Fibroblast of peridontal ligament (primary cell): Measurements from ENCODE around the gene KIF26B.
"Not testable (repeated sequence)": the region's sequence is repeated elsewhere in the genome, so short reads cannot be mapped to it uniquely, and the experiment has no call there.

Experiments used
- DNase-seq: peaks from one replicate; pipeline ENCODE4 v3.0.0-alpha.2; 2010; ENCODE audit errors: extremely low read depth

KIF26B gene

DNA sequence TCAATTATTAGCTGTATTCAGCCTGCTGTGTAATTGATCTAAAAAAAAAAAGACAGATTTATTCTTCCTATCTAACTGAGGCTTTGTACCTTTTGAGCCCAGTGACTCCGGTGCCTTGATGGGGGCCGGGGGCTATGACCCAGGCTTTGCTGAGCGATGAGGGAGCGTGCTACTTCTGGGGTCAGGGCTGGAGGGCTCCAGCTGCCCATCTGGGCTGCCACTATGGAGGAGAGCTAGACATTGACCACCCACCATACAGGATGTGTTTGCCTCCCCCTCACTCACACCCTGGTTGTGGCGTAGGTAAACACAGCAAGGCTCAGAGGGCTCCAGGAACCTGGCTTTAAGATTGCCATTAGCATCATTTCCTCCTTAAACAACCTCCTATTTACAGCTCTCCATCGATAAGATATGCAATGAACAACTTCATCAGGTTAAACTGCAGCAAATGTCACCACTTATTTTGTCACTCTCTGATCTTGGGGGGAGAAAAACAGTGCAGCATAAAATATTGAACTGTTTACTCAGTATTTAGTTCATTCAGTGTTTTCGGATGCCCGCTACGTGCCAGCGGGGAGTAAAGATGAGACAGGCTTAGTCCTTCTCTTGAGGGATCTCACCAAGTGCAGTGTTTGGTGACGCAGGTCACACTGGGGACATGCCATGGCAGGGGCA, 231.6 kb downstream of the KIF26B start:
- DNase-seq = no peak

DNA sequence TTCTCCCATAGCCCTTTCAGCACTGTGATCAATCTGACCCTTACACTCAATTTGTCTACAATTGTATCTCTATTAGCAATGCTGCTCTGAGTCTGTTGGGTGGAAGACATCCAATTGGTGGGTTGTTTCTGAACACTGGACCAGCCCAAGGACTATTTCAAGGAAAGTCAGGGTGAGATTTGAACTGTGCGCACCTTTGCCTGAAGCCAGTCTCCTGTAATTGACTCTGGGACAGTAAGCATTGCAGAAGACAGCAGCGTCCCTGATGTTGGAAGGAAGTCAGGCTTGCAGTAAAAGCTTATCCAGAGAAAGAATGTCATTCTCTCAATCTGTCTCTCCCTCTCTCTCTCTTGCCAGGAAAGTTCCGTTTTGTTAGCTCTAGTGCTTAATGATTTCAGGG, 233.9 kb downstream of the KIF26B start:
- no peak for DNase-seq

DNA sequence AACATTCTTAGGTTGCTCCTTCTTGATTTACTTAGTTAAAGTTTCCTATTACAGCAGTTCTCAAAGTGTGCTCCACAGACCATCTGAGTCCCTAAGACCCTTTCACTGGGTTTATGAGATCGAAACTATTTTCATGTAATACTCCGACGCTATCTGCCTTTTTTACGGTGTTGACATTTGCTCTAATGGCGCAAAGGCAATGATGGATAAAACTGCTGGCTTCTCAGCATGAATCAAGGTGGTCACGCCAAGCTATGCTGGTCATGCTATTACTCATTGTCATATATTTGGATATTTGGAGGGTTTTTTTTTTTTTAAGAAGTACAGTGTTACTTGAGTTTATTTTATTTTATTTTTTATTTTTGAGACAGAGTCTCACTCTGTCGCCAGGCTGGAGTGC, 235.1 kb downstream of the KIF26B start:
- DNase-seq = no peak

DNA sequence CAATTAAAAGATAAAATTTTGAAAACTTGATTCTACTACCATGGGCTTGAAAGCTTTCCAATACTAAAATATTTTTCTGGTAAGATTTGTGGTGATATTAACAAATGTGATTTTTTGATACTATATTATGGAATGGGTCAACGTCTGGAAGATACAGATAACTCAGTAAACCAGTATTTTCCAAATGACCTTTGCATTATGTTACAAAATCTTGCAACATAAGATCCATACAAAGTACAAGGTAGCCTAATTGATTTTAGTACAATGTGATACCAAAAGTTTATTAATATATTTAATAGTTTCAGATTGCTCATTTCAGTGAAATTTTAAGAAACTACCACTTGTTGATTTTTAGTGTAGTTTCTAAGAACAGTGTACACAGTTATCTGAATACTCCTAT, 236.2 kb downstream of the KIF26B start:
- no peak for DNase-seq

DNA sequence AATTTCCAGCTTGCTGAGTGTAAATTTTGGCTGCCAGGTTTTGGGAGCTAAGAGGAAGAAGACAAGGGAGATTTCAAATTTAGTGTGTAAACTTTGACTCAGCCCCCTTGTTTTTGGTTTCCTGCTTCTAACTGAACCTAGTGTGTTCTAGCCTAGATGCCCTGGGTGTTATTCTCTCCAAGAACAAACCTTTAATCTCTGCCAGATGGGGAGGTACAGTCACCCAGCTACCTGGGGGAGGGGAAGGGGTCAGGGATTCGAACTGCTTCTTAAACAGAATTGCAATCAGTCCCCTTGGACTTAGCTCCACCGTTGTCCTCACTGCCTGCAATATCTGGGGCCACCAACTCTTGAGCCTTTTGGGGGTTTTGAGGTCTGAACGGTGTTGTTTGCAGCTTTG, 238.9 kb downstream of the KIF26B start:
- no peak for DNase-seq

DNA sequence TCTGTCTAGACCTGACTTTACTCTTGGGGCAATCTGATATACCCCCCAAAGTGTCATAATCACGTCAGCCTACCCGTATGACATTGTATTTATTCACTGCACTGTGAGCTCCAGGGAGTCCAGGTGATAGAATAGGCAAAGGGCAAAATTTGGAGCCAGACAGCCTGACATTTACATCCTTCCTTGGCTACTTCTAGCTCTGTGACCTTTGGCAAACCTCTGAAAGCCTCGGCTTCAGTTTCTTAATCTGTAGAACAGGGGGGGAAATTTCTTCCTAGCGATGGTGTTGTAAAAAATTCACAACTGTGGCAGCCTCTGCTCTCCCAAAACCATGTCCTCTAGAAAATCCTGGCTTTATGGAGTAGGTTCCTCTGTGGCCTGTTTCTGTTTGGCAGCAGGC, 240.9 kb downstream of the KIF26B start:
- no peak for DNase-seq

DNA sequence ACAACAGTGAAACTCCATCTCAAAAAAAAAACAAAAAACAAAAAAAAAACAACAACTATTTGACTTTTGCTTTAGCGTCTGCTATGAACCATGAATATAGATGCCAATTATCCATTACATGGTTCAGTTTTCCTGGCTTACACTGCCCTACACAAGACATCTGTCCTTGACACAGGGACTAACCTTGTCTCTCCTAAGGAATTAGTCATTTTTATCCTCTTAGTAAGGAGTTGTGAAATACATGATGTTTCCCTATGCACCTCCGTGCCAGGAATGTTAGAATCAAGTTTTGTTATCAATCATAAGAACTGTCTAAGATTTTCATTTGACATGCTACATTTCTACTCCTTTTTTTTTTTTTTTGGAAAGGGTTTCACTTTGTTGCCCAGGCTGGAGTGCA, 241.8 kb downstream of the KIF26B start:
- no peak for DNase-seq

DNA sequence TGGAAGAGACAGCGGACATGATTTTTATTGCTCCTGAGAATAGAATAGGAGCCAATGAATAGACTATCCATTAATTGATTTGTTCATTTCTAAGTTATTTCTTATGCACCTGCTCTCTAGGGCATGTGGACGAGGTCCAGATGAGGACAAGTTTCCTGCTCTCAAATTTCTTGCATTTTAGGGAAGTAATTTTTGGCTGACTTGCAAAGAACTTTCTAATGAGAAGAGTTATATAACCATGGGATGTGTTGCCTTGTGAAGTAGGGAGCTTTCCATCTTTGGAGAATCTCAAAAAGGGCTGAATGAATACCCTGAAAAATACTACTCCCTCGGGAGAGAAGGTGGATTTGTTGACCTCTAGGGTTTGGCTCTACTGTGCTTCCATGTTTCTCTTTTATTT, 243.0 kb downstream of the KIF26B start:
- no peak for DNase-seq

DNA sequence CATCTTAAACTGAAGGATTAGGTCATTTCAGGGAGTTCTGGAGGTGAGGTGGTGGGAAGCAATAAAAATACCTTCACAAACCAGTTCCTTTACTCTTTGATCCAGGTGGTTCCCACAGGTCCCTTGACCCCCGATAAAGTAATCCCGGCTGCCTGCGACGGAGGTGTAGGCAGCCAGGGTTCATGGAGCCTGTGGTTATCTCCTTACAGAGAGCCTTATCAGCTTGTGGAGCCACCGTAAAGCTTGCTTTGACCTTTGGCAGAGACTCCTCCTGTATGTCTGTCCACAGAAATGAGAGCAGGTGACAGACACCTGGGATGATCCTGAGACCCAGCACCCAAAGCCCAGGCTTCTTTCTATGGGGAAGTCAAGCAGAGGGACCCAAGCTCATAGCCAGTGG, 243.4 kb downstream of the KIF26B start:
- DNase-seq = no peak

DNA sequence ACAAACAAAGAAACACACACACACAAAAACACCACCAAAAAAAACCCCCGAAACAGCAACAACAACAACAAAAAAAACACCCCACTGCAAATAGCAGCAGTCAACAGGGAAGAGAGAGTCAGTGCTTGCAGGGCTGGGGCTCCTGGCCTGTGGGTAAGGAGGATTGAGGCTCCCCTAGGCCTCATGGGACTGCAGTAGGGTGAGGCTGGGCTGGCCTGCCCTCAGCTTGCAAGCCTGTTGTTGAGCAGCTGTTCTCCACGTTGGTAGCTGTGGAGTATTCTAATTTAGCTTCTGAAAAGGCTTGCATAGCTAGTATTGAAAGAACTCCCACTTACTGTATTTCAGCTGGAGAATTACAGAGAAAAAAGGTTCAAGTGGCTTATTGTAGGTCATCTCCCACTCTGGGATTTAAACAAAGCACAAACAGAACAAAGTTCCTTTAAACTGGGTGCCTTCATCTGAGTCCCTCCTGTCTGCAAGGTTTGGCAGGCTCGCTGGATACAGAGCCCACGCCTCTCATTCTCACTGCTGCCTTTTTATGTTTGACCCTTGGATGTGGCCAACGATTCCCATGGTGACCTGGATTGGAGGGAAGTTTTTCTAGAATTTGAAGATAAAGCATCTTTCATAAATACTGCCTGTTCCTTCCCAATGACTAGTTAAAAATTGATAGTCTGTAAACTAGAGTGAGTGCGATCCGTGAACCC, 247.2 kb downstream of the KIF26B start:
- no peak for DNase-seq

DNA sequence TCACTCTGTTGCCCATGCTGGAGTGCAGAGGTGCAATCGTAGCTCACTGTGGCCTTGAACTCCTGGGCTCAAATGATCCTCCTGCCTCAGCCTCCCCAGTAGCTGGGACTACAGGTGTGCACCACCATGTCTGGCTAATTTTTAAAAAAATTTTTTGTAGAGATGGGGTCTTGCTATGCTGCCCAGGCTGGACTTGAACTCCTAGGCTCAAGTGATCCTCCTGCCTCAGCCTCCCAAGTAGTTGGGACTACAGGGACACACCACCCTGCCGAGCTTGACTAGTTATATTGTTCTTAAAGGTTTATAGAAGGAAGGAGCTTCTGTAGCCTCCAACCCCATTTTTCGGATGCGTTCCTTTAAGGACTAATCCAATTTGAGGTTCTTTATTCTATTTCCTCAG, 248.2 kb downstream of the KIF26B start:
- DNase-seq = not testable (repeated sequence)

DNA sequence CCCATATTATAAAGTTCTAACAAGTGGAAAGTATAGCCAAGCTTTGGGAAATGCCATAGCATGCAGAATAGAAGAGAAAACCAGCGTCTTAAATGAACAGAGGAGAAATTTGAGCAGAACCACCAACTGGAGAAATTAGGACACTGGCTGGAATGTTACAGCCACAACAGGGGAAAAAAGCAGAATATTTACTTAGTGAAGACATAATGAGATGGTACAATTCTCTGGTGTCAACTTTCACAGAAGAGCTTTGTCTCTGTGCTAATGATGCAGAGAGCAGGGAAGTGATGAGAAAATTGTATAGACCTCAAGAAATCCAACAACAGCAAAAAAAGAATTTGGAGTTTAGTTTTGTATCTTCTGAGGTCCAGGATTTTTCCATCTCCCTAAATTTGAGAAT, 249.7 kb downstream of the KIF26B start:
- no peak for DNase-seq

DNA sequence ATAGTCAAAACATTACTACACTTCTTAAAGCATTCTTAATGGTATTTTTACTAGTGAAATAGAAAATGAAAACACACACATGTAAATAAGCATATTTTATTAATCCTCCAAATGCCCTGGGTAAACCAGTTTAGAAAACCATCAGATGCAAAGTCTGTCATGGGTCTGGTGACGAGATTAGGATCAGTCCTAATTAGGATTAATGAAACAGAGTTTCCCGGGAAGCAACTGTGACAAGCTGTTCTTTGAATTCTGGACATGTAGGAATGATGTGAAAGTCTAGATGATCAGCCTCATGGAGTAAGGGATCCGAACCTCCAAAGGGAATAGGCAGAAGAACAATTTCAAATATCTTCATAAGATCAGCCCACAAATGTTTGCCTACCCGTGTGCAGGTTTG, 250.2 kb downstream of the KIF26B start:
- no peak for DNase-seq

DNA sequence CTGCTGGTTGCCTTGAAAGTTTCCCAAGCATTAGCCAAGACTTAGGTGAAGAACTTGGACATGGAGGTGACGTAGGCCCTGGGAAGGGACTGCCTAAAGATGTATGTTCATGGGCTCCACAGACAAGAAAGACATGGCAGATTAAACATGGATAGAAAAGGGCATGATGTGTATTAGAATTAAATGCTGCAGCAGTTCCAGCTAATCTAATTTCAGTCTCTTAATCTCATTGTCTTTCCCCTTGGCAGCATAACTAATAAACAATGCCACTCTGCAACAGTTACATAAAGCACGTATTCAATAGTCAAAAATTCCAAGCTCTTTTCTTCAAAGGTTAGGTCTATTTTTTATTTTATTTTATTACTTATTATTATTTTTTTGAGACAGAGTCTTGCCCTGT, 251.6 kb downstream of the KIF26B start:
- DNase-seq = no peak

DNA sequence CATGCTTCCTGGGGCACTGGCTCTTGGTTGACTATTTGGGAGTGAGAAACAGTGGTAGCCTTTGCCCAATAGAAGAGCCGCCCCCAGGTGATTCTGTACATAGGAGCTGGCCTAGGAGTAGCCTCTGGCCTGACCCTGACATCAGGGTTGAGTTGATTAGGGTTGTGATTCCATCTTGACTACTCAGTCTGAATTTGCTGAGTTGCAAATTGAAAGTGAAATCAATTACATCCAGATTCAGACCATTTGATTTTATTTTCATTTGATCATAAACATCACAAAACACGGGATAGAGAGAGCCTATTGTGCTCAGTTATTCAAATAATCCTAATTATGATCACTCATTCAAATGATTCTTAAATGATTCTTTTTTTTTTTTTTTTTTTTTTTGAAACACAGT, 253.2 kb downstream of the KIF26B start:
- no peak for DNase-seq

DNA sequence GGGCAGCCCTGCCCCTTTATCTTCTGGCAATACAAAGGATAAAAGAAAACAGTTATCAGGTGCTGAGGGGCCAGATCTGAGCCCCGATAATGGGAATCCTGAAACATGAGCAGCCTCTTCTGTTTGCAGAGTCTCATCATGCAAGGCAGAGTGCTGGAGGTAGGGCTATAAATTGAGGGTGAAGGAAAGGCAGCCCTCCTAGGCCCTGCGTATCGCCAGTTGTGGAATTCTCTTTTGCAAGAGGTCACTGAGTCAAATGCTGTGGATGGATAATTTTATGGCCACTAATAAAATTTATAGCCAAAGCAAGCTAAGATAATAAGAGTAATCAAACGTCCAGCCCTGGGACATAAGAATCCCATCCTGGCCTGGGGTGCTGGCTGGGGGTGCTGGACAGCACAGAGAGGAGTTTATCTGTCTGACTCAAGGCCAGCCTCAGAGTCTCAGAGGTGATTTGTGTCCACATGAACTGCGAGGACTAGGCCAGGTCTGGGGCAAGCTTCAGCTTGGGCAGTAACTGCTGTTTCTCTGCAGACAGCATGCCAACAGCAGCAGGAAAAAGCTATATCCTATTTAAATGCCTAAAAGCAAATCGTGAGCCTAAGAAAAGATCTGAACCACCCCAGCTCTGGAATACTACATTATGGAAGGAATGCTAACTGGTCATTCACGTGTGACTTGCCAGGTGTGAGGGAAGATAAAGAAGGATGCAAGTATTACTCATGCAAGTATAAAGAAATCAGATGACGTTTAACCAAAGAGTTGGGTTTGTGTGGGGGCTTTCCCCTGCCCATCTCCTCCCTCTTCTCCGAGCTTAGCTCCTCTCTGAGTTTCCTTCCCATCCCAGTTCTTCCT, 254.8 kb downstream of the KIF26B start:
- DNase-seq = no peak

DNA sequence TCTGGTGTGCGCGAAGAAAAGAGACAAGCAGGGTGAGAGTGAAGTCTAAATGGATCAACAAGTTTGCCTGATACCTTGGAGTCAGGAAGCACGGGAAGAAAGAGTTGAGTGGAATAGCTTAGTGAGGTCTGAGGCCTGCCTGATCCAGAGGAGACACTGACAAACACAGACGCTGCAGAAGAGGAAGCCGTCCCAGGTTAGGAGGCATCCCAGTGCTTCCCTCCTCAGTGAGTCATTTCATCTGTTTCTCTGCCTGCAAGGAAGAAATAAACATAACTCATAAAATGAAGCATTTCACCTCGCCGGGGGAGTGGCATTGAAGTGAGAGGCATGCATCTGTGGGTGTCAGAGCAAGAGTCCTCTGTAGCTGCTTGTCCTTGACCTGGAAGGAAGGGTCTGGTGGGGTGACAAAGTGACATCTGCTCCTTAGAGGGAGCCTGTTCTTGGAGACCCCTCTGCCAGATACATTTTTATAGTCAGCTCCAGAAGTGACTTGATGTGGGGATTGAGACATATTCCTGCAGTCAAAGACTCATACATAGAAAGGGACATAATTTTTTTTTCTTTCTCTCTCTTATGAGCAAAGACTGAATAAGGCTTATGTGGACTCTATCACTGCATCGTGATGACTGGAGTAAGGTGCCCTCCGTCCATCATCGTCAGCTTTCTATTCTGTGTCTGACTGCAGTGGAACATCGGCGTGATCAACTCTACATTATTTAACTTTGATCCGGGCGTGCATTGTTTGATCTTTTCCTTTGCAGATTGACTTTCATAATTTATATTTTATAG, 256.7 kb downstream of the KIF26B start:
- peak; percentile 41 for DNase-seq

DNA sequence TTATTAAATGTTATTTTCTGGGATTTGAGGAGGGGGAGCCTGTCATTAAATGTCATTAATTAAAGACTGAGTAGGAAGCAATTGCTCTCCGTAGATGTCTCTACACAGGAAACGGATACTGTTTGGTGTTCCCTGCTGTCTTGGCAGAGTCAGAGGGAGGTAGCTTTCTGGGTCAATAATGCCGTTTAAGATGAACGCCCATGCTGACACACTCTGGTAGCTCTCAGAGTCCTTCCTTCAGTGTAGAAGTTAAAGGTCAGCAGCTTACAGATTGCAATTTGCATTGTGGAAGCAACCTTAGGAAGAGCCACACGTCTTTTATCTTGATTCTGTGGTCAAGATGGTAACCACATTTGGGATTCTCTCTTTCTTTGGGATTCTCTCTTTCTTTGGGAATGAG, 257.5 kb downstream of the KIF26B start:
- no peak for DNase-seq

DNA sequence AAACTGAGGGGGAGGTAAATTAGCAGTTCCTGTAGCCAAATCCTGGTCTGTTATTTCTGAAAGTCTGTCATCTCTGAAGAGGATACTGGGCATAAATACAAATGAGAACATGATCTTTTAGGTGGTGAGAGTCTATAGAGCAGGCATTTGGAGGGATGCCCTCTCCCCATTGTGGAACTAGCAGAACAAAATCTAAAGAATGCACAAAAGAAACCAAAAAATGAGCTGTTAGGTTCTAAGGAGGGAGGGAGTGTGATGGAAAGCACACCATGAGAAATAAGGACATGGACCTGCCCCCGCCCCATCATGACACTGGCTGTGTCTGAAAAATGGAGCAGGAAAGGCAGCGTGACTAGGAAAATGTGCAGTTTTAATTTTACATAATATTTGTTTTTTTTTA, 262.0 kb downstream of the KIF26B start:
- DNase-seq = peak; percentile 36

DNA sequence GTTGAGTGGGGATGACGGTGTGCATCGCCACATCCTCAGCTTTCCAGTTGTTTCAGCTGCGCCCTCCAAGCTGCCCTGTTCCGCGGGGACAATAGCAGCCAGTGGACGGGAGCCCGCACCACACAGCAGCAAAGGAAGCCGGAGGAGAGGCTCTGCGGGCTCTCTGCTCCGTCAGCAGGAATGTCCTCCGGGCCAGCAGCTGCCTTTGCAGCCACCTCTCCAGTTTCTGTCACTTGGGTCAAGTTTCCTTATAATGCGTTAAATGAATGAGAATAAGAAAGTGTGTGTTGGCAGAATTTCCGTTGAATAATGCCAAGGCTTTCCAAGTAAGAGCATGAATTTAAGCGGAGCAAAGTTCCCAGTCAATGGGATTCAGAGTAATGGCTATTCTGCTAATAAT, 263.3 kb downstream of the KIF26B start:
- DNase-seq = no peak

DNA sequence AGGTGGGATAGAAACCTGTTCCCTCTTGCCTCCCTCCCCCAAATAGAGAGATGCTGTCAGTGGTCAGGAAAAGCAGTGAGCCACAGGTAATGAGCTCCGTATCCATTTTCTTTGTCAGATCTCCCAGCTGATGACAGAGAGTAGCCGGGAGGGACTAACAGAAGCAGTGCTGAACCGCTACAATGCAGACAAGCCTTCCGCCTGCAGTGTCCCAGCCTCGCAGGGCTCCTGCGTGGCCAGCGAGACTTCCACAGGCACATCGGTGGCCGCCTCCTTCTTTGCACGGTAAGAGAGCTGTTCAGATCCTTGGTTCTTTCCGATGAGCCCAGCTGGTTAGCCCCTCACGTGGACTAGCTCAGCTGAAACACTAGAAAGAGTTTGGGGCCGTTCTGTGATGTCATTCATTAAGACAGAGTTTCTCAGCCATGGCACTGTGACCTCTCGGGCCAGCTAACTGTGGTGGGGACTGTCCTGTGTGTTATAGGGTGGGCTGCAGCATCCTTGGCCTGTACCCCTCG, 264.7 kb downstream of the KIF26B start:
- no peak for DNase-seq

DNA sequence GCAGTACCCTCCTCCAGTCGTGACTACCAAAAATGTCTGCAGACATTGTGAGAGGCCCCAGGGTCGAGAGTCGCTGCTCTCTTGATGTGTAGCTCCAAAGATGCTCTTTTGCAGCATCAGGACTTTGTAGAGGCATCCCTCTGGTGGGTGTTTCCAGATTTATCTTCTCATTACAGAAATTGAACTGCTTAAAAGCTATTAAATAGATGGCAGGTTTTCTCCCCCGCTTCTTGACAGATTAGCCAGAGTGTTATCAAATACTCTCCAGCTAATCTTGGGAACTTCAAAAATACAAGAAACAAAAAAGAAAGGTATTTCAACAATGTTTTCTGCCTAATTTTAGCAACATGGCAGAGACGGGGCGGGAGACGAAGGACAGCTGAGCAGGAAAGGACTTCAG, 265.2 kb downstream of the KIF26B start:
- DNase-seq = no peak
